Mesendoderm (in vitro differentiated cells): Measurements from ENCODE around the gene TANC1.

Experiments
- DNase-seq: peaks from one replicate; pipeline ENCODE4 v3.0.0; 2013
- H2AK5ac ChIP-seq: 2 replicates; pipeline ENCODE4 v1.6.1; 2013; ENCODE audit warnings: low read length, inconsistent platforms
- H2BK120ac ChIP-seq: 2 replicates; pipeline ENCODE4 v1.6.1; 2013; ENCODE audit warnings: low read depth, mild to moderate bottlenecking, low read length, moderate library complexity, mixed read lengths
- H2BK15ac ChIP-seq: replicated peaks from 2 replicates; pipeline ENCODE4 v1.6.1; 2013; ENCODE audit warnings: low read depth, mild to moderate bottlenecking, moderate library complexity
- H2BK5ac ChIP-seq: 2 replicates; pipeline ENCODE4 v1.6.1; 2013; ENCODE audit warnings: low read length, inconsistent platforms
- H3K18ac ChIP-seq: 2 replicates; pipeline ENCODE4 v1.6.1; 2013; ENCODE audit warnings: mild to moderate bottlenecking, low read length, mixed read lengths
- H3K23ac ChIP-seq: one replicate; pipeline ENCODE4 v1.6.1; 2013; ENCODE audit warnings: low read length
- H3K27ac ChIP-seq: 2 replicates; pipeline ENCODE4 v1.5.1; 2013; ENCODE audit warnings: low read depth, mild to moderate bottlenecking, inconsistent platforms, low read length, moderate library complexity
- H3K27me3 ChIP-seq: 2 replicates; pipeline ENCODE4 v1.6.1; 2013; ENCODE audit warnings: low read length, control low read depth, mild to moderate bottlenecking, inconsistent platforms; ENCODE audit not compliant: insufficient read depth, poor library complexity
- H3K36me3 ChIP-seq: 2 replicates; pipeline ENCODE4 v1.6.1; 2013; ENCODE audit warnings: low read length, inconsistent platforms; ENCODE audit not compliant: control insufficient read depth, insufficient read depth
- H3K4ac ChIP-seq: one replicate; pipeline ENCODE4 v1.6.1; 2013; ENCODE audit warnings: low read depth, mild to moderate bottlenecking, low read length, moderate library complexity
- H3K4me1 ChIP-seq: 2 replicates; pipeline ENCODE4 v1.6.1; 2013; ENCODE audit warnings: low read depth, low read length, inconsistent platforms; ENCODE audit not compliant: control insufficient read depth
- H3K4me2 ChIP-seq: 2 replicates; pipeline ENCODE4 v1.6.1; 2013; ENCODE audit warnings: low read length
- H3K4me3 ChIP-seq: 2 replicates; pipeline ENCODE4 v1.5.1; 2013; ENCODE audit warnings: mild to moderate bottlenecking, low read length
- H3K56ac ChIP-seq: one replicate; pipeline ENCODE4 v1.6.1; 2013; ENCODE audit warnings: low read length
- H3K79me1 ChIP-seq: 2 replicates; pipeline ENCODE4 v1.6.1; 2013; ENCODE audit warnings: low read length, inconsistent platforms
- H3K79me2 ChIP-seq: 2 replicates; pipeline ENCODE4 v1.6.1; 2013; ENCODE audit warnings: mild to moderate bottlenecking, low read length; ENCODE audit not compliant: control insufficient read depth, insufficient read depth
- H3K9ac ChIP-seq: 2 replicates; pipeline ENCODE4 v1.6.1; 2013; ENCODE audit warnings: low read length, inconsistent platforms
- H4K5ac ChIP-seq: one replicate; pipeline ENCODE4 v1.6.1; 2013; ENCODE audit warnings: low read length
- H4K8ac ChIP-seq: one replicate; pipeline ENCODE4 v1.6.1; 2013; ENCODE audit warnings: low read depth, mild to moderate bottlenecking, control low read depth, low read length, moderate library complexity
- WGBS: extraction: QIAGEN DNeasy Blood & Tissue Kit; methylation state at CpG from one replicate; pipeline ENCODE4 v1.1.7; 2013; ENCODE audit warnings: low lambda C conversion rate, missing lambda C conversion rate; ENCODE audit not compliant: insufficient coverage; ENCODE audit errors: extremely low coverage; 5-methylcytosine and 5-hydroxymethylcytosine counted together

Gene TANC1

DNA sequence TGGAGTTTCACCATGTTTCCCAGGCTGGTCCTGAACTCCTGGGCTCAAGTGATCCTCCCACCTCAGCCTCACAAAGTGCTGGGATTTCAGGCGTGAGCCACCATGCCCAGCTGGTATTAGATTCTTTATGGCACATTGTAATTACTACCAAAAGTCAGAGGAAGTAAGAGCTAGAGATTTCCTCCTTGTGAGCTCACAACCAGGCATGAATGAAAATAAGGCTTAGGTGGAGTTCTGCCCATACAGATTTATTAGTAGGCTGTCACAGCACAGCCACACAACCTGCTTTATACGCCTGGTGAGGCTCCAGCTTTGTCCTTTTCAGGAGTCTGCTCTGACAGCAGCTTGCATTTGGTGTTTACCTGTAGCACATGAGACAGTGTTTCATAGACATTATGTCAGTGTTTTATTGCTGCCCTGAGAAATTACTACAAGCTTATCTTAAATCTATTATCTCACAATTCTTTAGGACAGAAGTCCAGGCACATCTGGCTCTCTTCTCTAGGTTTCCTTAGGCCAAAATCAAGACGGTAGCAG is 156.6 kb downstream of the TANC1 start:
- no CpG with 5 or more reads among the region's 3 CpGs for WGBS

DNA sequence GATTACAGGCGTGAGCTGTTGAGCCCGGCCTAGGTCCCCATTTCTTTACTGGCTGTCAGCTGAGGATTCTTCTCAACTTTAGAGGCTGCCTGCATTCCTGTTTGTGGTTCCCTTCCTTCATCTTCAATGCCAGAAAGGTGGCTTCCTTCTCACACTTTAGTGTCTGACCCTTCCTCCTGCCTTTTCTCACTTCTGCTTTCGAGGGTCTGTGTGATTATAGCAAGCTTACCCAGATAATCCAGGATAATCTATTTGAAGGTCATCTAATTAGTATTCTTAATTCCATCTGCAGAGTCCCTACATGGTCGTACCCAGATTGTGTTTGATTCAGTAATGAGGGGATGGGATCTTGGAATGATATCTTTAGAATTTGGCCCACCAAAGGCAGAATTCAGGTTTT is 157.4 kb downstream of the TANC1 start:
- Histone ChIP-seq H2BK15ac (no peak overlapping the region), H3K9ac (no peak overlapping the region), H2BK120ac (no peak overlapping the region), H4K5ac (no peak overlapping the region), H3K27me3 (no peaks in the 10 kb centered on the region), H3K36me3 (no peaks in the 10 kb centered on the region), H3K79me2 (no peaks in the 10 kb centered on the region), H3K4me1 (peaks cover 5% of the 10 kb centered on the region), H3K4me2 (no peak overlapping the region), H3K4me3 (no peak overlapping the region), H4K8ac (no peak overlapping the region), H2BK5ac (no peak overlapping the region), H3K27ac (no peak overlapping the region), H3K23ac (no peak overlapping the region), H2AK5ac (no peak overlapping the region), H3K56ac (no peak overlapping the region), H3K79me1 (no peaks in the 10 kb centered on the region), H3K4ac (no peak overlapping the region), H3K18ac (no peak overlapping the region)
- no peak for DNase-seq
- WGBS, result no CpG with 5 or more reads among the region's 4 CpGs

More for the DNA sequence above, 156.6 kb downstream of the TANC1 start:
- Histone ChIP-seq H2BK5ac (no peak overlapping the region), H4K5ac (no peak overlapping the region), H4K8ac (no peak overlapping the region), H3K4ac (no peak overlapping the region), H3K4me3 (no peak overlapping the region), H3K4me1 (peaks cover 5% of the 10 kb centered on the region), H3K18ac (peak overlapping the region; percentile 23), H3K56ac (peak overlapping the region; percentile 49), H2BK15ac (no peak overlapping the region), H3K23ac (no peak overlapping the region), H2AK5ac (no peak overlapping the region), H3K27ac (no peak overlapping the region), H3K4me2 (no peak overlapping the region), H3K79me1 (no peaks in the 10 kb centered on the region), H3K9ac (no peak overlapping the region), H3K79me2 (no peaks in the 10 kb centered on the region), H3K27me3 (no peaks in the 10 kb centered on the region), H2BK120ac (no peak overlapping the region), H3K36me3 (no peaks in the 10 kb centered on the region)
- DNase-seq, result no peak

DNA sequence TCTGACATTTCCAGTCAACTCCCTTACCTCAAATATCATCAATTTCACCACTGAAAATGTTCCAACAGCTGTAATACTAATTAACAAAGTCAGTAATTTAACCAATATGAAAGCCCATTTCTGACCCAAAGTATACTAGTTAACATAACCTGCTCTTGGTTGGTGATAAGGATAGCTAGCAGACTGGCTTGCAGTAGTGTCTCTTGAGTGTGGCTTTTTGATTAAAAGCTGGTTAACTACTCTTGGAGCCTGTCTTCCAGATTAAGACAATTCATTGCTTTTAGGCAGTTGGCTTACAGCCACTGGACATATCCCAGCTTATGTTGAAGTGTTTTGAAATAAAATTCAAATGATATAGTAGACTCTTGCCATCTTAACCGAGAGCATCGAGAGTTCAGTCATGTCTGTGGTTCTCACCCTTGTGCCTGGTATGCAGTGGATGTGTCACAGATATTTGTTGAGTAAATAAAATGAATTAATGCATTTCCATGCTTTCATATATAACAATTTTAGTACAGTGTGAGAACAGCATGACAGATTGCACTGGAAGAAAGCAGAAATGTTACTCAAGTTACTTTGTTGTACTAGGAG is 158.1 kb downstream of the TANC1 start:
- Histone ChIP-seq H3K36me3 (no peaks in the 10 kb centered on the region), H3K4me2 (no peak overlapping the region), H4K8ac (no peak overlapping the region), H2AK5ac (no peak overlapping the region), H3K27me3 (no peaks in the 10 kb centered on the region), H3K79me2 (no peaks in the 10 kb centered on the region), H3K4me3 (no peak overlapping the region), H3K27ac (no peak overlapping the region), H2BK120ac (no peak overlapping the region), H3K79me1 (no peaks in the 10 kb centered on the region), H3K9ac (no peak overlapping the region), H3K4ac (no peak overlapping the region), H2BK15ac (no peak overlapping the region), H3K4me1 (peaks cover 5% of the 10 kb centered on the region), H3K56ac (no peak overlapping the region), H3K18ac (no peak overlapping the region), H2BK5ac (no peak overlapping the region), H4K5ac (no peak overlapping the region), H3K23ac (no peak overlapping the region)
- no peak for DNase-seq
- WGBS, result no CpG with 5 or more reads among the region's 2 CpGs

DNA sequence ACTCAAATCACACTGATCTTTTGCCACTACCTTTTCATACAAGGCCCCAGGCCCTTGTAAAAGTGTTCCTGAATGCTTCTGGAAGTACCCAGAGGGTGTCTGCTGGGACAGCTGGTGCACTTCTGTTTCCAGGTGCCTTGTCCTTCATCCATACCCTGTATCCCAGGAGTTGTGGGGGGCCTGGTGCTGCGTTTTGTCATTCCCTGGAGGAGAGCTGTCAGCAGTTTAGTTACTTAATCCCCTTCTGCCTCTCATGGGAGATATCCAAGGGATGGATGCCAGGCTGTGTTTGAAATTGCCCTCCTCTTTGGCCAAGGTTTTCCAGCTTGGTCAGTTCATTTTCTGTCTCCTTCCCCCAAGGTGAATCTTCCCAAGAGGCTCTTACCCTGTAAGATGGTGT is 159.8 kb downstream of the TANC1 start:
- H2BK120ac ChIP-seq, result no peak overlapping the region
- no peak overlapping the region for H2BK5ac ChIP-seq
- no peak overlapping the region for H3K27ac ChIP-seq
- no peak overlapping the region for H4K5ac ChIP-seq
- no peaks in the 10 kb centered on the region for H3K79me2 ChIP-seq
- H3K9ac ChIP-seq, result no peak overlapping the region
- H3K23ac ChIP-seq, result no peak overlapping the region
- H3K4me2 ChIP-seq, result no peak overlapping the region
- no peak overlapping the region for H3K18ac ChIP-seq
- H3K56ac ChIP-seq, result no peak overlapping the region
- H3K36me3 ChIP-seq, result no peaks in the 10 kb centered on the region
- peaks cover 5% of the 10 kb centered on the region for H3K4me1 ChIP-seq
- no CpG with 5 or more reads among the region's 1 CpG for WGBS
- no peak overlapping the region for H3K4ac ChIP-seq
- H3K4me3 ChIP-seq, result no peak overlapping the region
- H3K79me1 ChIP-seq, result no peaks in the 10 kb centered on the region
- no peak overlapping the region for H2AK5ac ChIP-seq
- no peak overlapping the region for H4K8ac ChIP-seq
- H2BK15ac ChIP-seq, result no peak overlapping the region
- DNase-seq, result no peak
- H3K27me3 ChIP-seq, result no peaks in the 10 kb centered on the region

DNA sequence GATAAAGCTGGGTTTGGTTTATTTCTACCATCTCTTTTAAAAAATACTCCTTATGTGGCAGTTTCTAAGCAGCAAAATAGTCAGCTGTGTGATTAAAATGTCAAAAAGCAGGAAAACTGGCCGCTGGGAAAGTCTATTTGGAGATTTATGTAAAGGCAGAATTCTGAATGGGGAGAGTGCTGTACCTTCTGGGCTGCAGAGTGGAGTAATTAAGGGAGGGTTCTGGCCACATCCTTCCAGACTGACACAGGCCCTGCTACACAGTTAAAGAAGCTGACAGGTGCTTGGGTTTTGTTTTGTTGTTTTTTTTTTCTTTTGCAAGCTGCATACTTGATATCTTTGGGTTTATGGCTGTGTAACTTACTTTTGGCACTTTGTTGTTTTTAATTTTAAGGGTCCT is 160.8 kb downstream of the TANC1 start:
- H2AK5ac ChIP-seq, result no peak overlapping the region
- no peak overlapping the region for H3K9ac ChIP-seq
- no peak overlapping the region for H3K18ac ChIP-seq
- DNase-seq, result no peak
- H2BK5ac ChIP-seq, result no peak overlapping the region
- no peak overlapping the region for H2BK120ac ChIP-seq
- H3K23ac ChIP-seq, result no peak overlapping the region
- H3K27me3 ChIP-seq, result no peaks in the 10 kb centered on the region
- no peak overlapping the region for H3K4me3 ChIP-seq
- H4K8ac ChIP-seq, result no peak overlapping the region
- no peak overlapping the region for H4K5ac ChIP-seq
- H3K27ac ChIP-seq, result no peak overlapping the region
- H3K36me3 ChIP-seq, result no peaks in the 10 kb centered on the region
- H2BK15ac ChIP-seq, result no peak overlapping the region
- H3K79me1 ChIP-seq, result no peaks in the 10 kb centered on the region
- H3K56ac ChIP-seq, result no peak overlapping the region
- peaks cover 5% of the 10 kb centered on the region for H3K4me1 ChIP-seq
- H3K4ac ChIP-seq, result no peak overlapping the region
- no peak overlapping the region for H3K4me2 ChIP-seq
- H3K79me2 ChIP-seq, result no peaks in the 10 kb centered on the region
- no CpG with 5 or more reads among the region's 1 CpG for WGBS

DNA sequence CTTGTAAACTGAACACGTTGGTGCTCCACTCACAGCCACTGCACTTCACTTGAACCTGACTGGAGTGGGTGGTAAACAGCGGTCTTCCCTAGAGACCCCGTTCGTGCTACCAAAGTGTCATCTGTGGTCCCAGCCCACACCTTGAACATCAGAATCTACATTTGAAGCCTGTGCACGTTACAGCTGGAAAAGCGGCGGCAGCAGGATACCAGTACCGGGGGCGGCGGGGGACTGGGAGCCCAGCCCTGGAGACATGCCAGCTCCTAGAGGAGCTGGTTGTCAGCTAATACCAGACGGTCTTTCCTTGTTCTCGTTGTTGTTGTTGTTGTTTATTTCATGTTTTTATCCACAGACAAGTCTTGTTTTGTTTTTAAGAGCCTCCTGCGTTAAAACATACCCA is 161.4 kb downstream of the TANC1 start:
- Histone ChIP-seq H3K79me1 (no peaks in the 10 kb centered on the region), H3K4me2 (no peak overlapping the region), H2AK5ac (no peak overlapping the region), H3K9ac (no peak overlapping the region), H3K4ac (no peak overlapping the region), H3K4me1 (peaks cover 4% of the 10 kb centered on the region), H2BK15ac (no peak overlapping the region), H3K56ac (no peak overlapping the region), H3K27me3 (no peaks in the 10 kb centered on the region), H3K36me3 (no peaks in the 10 kb centered on the region), H4K8ac (no peak overlapping the region), H2BK5ac (no peak overlapping the region), H3K23ac (no peak overlapping the region), H3K4me3 (no peak overlapping the region), H2BK120ac (no peak overlapping the region), H3K79me2 (no peaks in the 10 kb centered on the region), H3K27ac (no peak overlapping the region), H4K5ac (no peak overlapping the region), H3K18ac (no peak overlapping the region)
- no peak for DNase-seq
- no CpG with 5 or more reads among the region's 13 CpGs for WGBS
